ENCODE results near the gene IGDCC3.

The IGDCC3 gene

DNA sequence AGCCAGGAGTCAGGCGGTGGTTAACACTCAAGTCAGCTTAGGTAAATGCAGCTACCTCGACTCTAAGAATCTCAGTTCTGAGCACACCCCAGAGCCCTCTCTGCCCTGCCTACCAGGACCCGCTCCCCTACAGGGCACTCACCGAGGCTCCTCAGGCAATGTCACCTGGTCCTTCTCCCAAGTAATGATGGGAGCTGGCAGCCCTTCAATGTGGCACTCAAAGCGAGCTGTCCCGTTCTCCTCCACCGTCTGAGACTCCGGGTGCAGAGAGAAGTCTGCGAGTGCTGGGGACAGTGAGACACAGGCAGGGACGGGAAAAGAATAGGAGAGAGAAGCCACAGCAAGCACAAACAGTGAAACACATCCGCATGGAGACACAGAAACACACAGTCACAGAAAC is 32.2 kb upstream of the IGDCC3 start:
- no peak for DNase-seq (ENCODE audit: extremely low read depth, insufficient read length)
- Histone ChIP-seq H3K4me3 (replicated peaks; ENCODE audit: low read depth, low read length) (no peak overlapping the region), H3K36me3 (ENCODE audit: control insufficient read depth, insufficient read depth, low read length) (no peaks in the 10 kb centered on the region), H3K27me3 (replicated peaks; ENCODE audit: control insufficient read depth, insufficient read depth, low read length) (no peaks in the 10 kb centered on the region; the same call in 1 of the 2 replicates)
- TF ChIP-seq, protein P1, sequence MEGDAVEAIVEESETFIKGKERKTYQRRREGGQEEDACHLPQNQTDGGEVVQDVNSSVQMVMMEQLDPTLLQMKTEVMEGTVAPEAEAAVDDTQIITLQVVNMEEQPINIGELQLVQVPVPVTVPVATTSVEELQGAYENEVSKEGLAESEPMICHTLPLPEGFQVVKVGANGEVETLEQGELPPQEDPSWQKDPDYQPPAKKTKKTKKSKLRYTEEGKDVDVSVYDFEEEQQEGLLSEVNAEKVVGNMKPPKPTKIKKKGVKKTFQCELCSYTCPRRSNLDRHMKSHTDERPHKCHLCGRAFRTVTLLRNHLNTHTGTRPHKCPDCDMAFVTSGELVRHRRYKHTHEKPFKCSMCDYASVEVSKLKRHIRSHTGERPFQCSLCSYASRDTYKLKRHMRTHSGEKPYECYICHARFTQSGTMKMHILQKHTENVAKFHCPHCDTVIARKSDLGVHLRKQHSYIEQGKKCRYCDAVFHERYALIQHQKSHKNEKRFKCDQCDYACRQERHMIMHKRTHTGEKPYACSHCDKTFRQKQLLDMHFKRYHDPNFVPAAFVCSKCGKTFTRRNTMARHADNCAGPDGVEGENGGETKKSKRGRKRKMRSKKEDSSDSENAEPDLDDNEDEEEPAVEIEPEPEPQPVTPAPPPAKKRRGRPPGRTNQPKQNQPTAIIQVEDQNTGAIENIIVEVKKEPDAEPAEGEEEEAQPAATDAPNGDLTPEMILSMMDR (IDR thresholded peaks at IDR 0.05; ENCODE audit: insufficient read depth, low read length, poor library complexity, severe bottlenecking), result no peak

- peak; percentile 52 for DNase-seq (ENCODE audit: extremely low read depth, insufficient read length)
- H3K4me3 ChIP-seq (replicated peaks; ENCODE audit: low read depth, low read length), result 0 out of 2 replicates have a peak overlapping the region, but pooled peaks have one; percentile 10
- H3K36me3 ChIP-seq (ENCODE audit: control insufficient read depth, insufficient read depth, low read length), result no peaks in the 10 kb centered on the region
- H3K27me3 ChIP-seq (replicated peaks; ENCODE audit: control insufficient read depth, insufficient read depth, low read length), result no peaks in the 10 kb centered on the region; the same call in 1 of the 2 replicates
- TF ChIP-seq, protein P1 (IDR thresholded peaks at IDR 0.05; ENCODE audit: insufficient read depth, low read length, poor library complexity, severe bottlenecking), result no peak
Observed at GRCh38 chr15:65409036-65409631, 31.3 kb upstream of the IGDCC3 start.

- TF ChIP-seq, protein P1 (IDR thresholded peaks at IDR 0.05; ENCODE audit: insufficient read depth, low read length, poor library complexity, severe bottlenecking), result no peak
- H3K4me3 ChIP-seq (replicated peaks; ENCODE audit: low read depth, low read length), result no peak overlapping the region
- H3K27me3 ChIP-seq (replicated peaks; ENCODE audit: control insufficient read depth, insufficient read depth, low read length), result no peaks in the 10 kb centered on the region; the same call in 1 of the 2 replicates
- no peak for DNase-seq (ENCODE audit: extremely low read depth, insufficient read length)
- H3K36me3 ChIP-seq (ENCODE audit: control insufficient read depth, insufficient read depth, low read length), result no peaks in the 10 kb centered on the region
Observed at GRCh38 chr15:65408324-65409035, 30.7 kb upstream of the IGDCC3 start.

DNA sequence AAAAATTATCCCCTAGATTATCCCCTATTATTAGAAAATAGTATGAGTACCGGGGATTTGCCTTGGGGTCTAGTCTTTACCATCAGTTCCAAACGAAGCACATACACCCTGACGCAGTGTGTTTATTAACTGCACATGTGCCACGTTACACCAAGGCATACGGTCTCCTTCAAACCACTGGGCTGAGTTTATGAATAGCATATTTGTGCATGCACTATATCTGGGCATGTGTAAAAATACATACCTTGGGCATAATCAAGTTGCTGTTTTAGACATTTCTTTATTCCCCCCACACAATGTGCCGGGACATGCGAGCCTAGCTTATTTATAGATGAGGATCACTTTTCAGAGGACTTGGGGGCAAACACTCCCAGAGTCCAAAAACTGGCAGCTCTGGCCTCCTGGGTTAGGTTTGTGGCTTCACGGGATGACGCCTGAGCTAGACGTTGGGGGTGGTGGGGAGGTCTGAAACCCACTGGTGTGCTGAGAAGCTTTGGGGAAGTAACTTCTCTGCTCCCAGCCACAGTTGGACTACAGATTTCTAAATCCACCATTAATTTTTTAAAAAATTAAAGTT is 28.7 kb upstream of the IGDCC3 start:
- no peaks in the 10 kb centered on the region for H3K36me3 ChIP-seq (ENCODE audit: control insufficient read depth, insufficient read depth, low read length)
- DNase-seq (ENCODE audit: extremely low read depth, insufficient read length), result no peak
- no peak overlapping the region for H3K4me3 ChIP-seq (replicated peaks; ENCODE audit: low read depth, low read length)
- TF ChIP-seq, protein P1 (IDR thresholded peaks at IDR 0.05; ENCODE audit: insufficient read depth, low read length, poor library complexity, severe bottlenecking), result no peak
- no peaks in the 10 kb centered on the region; the same call in 1 of the 2 replicates for H3K27me3 ChIP-seq (replicated peaks; ENCODE audit: control insufficient read depth, insufficient read depth, low read length)

- DNase-seq (ENCODE audit: extremely low read depth, insufficient read length), result no peak
- no peaks in the 10 kb centered on the region; the same call in 1 of the 2 replicates for H3K27me3 ChIP-seq (replicated peaks; ENCODE audit: control insufficient read depth, insufficient read depth, low read length)
- H3K4me3 ChIP-seq (replicated peaks; ENCODE audit: low read depth, low read length), result no peak overlapping the region
- H3K36me3 ChIP-seq (ENCODE audit: control insufficient read depth, insufficient read depth, low read length), result no peaks in the 10 kb centered on the region
- TF ChIP-seq, protein P1 (IDR thresholded peaks at IDR 0.05; ENCODE audit: insufficient read depth, low read length, poor library complexity, severe bottlenecking), result no peak
Observed at GRCh38 chr15:65405791-65406423, 28.1 kb upstream of the IGDCC3 start.
